HepG2 (cell line): ENCODE measurements around the gene FNDC3A. TPM values are rescaled to one million over a fixed set of nuclear protein-coding genes. Genes with fewer than 3 reads are reported as not detected.

ENCODE experiments used
- ATF6 ChIP-seq: sonication (generic); formaldehyde crosslinking; conservative IDR thresholded peaks from 2 replicates; pipeline ENCODE4 v1.4.0; 2020; ENCODE audit warnings: missing genetic modification reagents
- HCFC1 ChIP-seq: fragments of 150-350 bp; IDR thresholded peaks from 2 replicates; pipeline ENCODE4 v1.6.1; 2014; ENCODE audit warnings: low read depth, low read length
- IRF1 ChIP-seq: sonication (generic); formaldehyde crosslinking; IDR thresholded peaks from 2 replicates; pipeline ENCODE4 v1.4.0; 2020; ENCODE audit warnings: low read depth, mild to moderate bottlenecking, missing genetic modification reagents
- POLR2AphosphoS2 ChIP-seq: IDR thresholded peaks from 2 replicates; pipeline ENCODE4 v1.6.1; 2011; ENCODE audit warnings: low read depth, low read length, improper control_type of control experiment
- SNAPC2 ChIP-seq: sonication (generic); formaldehyde crosslinking; IDR thresholded peaks from 2 replicates; pipeline ENCODE4 v1.8.1; 2022; ENCODE audit warnings: mild to moderate bottlenecking, missing genetic modification reagents
- ZNF160 ChIP-seq: sonication (generic); formaldehyde crosslinking; IDR thresholded peaks from 2 replicates; pipeline ENCODE4 v1.8.0; 2022; ENCODE audit warnings: mild to moderate bottlenecking, inconsistent platforms, missing genetic modification reagents
- ZNF782 ChIP-seq: sonication (generic); formaldehyde crosslinking; IDR thresholded peaks from 2 replicates; pipeline ENCODE4 v1.4.0; 2020; ENCODE audit warnings: missing genetic modification reagents, mild to moderate bottlenecking, borderline replicate concordance
- polyA plus RNA-seq, 8 experiments: library from polyadenylated mRNA; depleted of rRNA in 3 of 8; stranded (reverse) in 7 of 8; unstranded in 1 of 8; fragments of >200 nt; fragmentation: Illumina TruSeq in 4 of 8; extraction: Trizol in 4 of 8; gene quantifications; 2 replicates each; pipeline versions ENCODE4 v1.2.1 to v1.2.3, GENCODE V29; 2011 to 2016; ENCODE audit warnings: low read depth in 4 of 8, missing spikeins in 1 of 8, mixed read lengths in 1 of 8; ENCODE audit not compliant: insufficient read depth in 1 of 8
- total RNA-seq, 5 experiments: library from RNA; depleted of rRNA; stranded (reverse); fragments of >200 nt; fragmentation: Illumina TruSeq; extraction: Trizol; gene quantifications; 2 replicates each; pipeline ENCODE4 v1.2.3, GENCODE V29; 2016; ENCODE audit warnings: low read depth in 1 of 5
- TF ChIP-seq, protein P1 (sequence below), 2 experiments: IDR thresholded peaks; 2 replicates each; pipeline ENCODE4 v1.6.1; 2011 to 2012; ENCODE audit warnings: low read length in 2 of 2, borderline replicate concordance in 1 of 2, low read depth in 1 of 2, mild to moderate bottlenecking in 1 of 2, moderate library complexity in 1 of 2
- TF ChIP-seq, protein P2 (sequence below): sonication (generic); formaldehyde crosslinking; IDR thresholded peaks from 2 replicates; pipeline ENCODE4 v1.9.0; 2021; ENCODE audit warnings: missing genetic modification reagents, mild to moderate bottlenecking, borderline replicate concordance

The FNDC3A gene
- total and polyA plus RNA-seq, 2 of the 13 experiments (the other 11 are each of a cell fraction or from before 2014, with no cell fraction given), result 36.7 to 39.3 TPM

- TF ChIP-seq, protein P1, sequence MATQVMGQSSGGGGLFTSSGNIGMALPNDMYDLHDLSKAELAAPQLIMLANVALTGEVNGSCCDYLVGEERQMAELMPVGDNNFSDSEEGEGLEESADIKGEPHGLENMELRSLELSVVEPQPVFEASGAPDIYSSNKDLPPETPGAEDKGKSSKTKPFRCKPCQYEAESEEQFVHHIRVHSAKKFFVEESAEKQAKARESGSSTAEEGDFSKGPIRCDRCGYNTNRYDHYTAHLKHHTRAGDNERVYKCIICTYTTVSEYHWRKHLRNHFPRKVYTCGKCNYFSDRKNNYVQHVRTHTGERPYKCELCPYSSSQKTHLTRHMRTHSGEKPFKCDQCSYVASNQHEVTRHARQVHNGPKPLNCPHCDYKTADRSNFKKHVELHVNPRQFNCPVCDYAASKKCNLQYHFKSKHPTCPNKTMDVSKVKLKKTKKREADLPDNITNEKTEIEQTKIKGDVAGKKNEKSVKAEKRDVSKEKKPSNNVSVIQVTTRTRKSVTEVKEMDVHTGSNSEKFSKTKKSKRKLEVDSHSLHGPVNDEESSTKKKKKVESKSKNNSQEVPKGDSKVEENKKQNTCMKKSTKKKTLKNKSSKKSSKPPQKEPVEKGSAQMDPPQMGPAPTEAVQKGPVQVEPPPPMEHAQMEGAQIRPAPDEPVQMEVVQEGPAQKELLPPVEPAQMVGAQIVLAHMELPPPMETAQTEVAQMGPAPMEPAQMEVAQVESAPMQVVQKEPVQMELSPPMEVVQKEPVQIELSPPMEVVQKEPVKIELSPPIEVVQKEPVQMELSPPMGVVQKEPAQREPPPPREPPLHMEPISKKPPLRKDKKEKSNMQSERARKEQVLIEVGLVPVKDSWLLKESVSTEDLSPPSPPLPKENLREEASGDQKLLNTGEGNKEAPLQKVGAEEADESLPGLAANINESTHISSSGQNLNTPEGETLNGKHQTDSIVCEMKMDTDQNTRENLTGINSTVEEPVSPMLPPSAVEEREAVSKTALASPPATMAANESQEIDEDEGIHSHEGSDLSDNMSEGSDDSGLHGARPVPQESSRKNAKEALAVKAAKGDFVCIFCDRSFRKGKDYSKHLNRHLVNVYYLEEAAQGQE (IDR thresholded peaks at IDR 0.05; ENCODE audit: borderline replicate concordance in 1 of 2, low read depth in 1 of 2, low read length in 2 of 2), result no peak
- TF ChIP-seq ZNF782 (CRISPR knock-in tag) (no peak), IRF1 (CRISPR knock-in tag) (no peak), POLR2AphosphoS2 (no peak), SNAPC2 (CRISPR knock-in tag) (no peak), ATF6 (no peak), HCFC1 (no peak), ZNF160 (CRISPR knock-in tag) (no peak)
- TF ChIP-seq, protein P2, sequence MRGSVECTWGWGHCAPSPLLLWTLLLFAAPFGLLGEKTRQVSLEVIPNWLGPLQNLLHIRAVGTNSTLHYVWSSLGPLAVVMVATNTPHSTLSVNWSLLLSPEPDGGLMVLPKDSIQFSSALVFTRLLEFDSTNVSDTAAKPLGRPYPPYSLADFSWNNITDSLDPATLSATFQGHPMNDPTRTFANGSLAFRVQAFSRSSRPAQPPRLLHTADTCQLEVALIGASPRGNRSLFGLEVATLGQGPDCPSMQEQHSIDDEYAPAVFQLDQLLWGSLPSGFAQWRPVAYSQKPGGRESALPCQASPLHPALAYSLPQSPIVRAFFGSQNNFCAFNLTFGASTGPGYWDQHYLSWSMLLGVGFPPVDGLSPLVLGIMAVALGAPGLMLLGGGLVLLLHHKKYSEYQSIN (CRISPR knock-in tag), result no peak
Measured at GRCh38 chr13:49026851-49027250, 51.1 kb downstream of the FNDC3A start (continued).
